Fibroblast of skin of abdomen (primary cell): ENCODE data around the gene ART3. TPM values are rescaled to one million over a fixed set of nuclear protein-coding genes. Genes with fewer than 3 reads are reported as not detected.
"Not testable (repeated sequence)": the region's sequence is repeated elsewhere in the genome, so short reads cannot be mapped to it uniquely, and the experiment has no call there.

Experiments
- DNase-seq: peaks from one replicate; pipeline ENCODE4 v3.0.0-alpha.2; 2013
- polyA plus RNA-seq, 2 experiments: library from polyadenylated mRNA; unstranded; fragments of 120-200 nt; gene quantifications; one replicate each; pipeline ENCODE4 v1.2.1, GENCODE V29; 2013; ENCODE audit not compliant: insufficient read length in 2 of 2

The ART3 gene
- 0.32 TPM for polyA plus RNA-seq (2013, experiment 1 of 2; ENCODE audit: insufficient read length)
- polyA plus RNA-seq (2013, experiment 2 of 2; ENCODE audit: insufficient read length), result 0.27 TPM

- DNase-seq, result no peak
Measured at GRCh38 chr4:76074468-76074867, at the start of gene ART3. TSS of gene ART3 (plus strand) at chr4:76074709. CDS start at chr4:76075890, 1,181 bp downstream.

GRCh38 chr4:76028350-76028765, 46.2 kb upstream of the ART3 start:
- DNase-seq, result no peak

- DNase-seq, result no peak
Measured at GRCh38 chr4:76029300-76029699, 45.2 kb upstream of the ART3 start.

GRCh38 chr4:76035141-76035540, 39.4 kb upstream of the ART3 start:
- no peak for DNase-seq

- no peak for DNase-seq
Measured at GRCh38 chr4:76035799-76036380, 38.6 kb upstream of the ART3 start, which contains the start of gene CXCL11. TSS of gene CXCL11 (minus strand) at chr4:76036070. CDS start at chr4:76035987, 83 bp downstream.

GRCh38 chr4:76036855-76037254, 37.7 kb upstream of the ART3 start:
- DNase-seq, result no peak

GRCh38 chr4:76042241-76042998, 32.1 kb upstream of the ART3 start:
- not testable (repeated sequence) for DNase-seq

GRCh38 chr4:76043306-76043705, 31.2 kb upstream of the ART3 start:
- not testable (repeated sequence) for DNase-seq

GRCh38 chr4:76044686-76045085, 29.8 kb upstream of the ART3 start:
- DNase-seq, result not testable (repeated sequence)

GRCh38 chr4:76049860-76050416, 24.6 kb upstream of the ART3 start:
- not testable (repeated sequence) for DNase-seq

- not testable (repeated sequence) for DNase-seq
Measured at GRCh38 chr4:76050560-76051050, 23.9 kb upstream of the ART3 start.

GRCh38 chr4:76053730-76054129, 20.8 kb upstream of the ART3 start:
- no peak for DNase-seq

GRCh38 chr4:76055016-76055415, 19.5 kb upstream of the ART3 start:
- DNase-seq, result no peak

- no peak for DNase-seq
Measured at GRCh38 chr4:76055421-76055820, 19.1 kb upstream of the ART3 start.

- DNase-seq, result no peak
Measured at GRCh38 chr4:76058302-76058701, 16.2 kb upstream of the ART3 start.

- no peak for DNase-seq
Measured at GRCh38 chr4:76058888-76059426, 15.6 kb upstream of the ART3 start.

- DNase-seq, result no peak
Measured at GRCh38 chr4:76059750-76060149, 14.8 kb upstream of the ART3 start.

GRCh38 chr4:76060506-76060905, 14.0 kb upstream of the ART3 start:
- no peak for DNase-seq

- DNase-seq, result no peak
Measured at GRCh38 chr4:76061421-76061820, 13.1 kb upstream of the ART3 start.

GRCh38 chr4:76061982-76062381, 12.5 kb upstream of the ART3 start:
- DNase-seq, result no peak

GRCh38 chr4:76066546-76066945, 8.0 kb upstream of the ART3 start:
- DNase-seq, result no peak

- peak; percentile 64 for DNase-seq
Measured at GRCh38 chr4:76067652-76068286, 6.7 kb upstream of the ART3 start.

GRCh38 chr4:76072760-76073159, 1.7 kb upstream of the ART3 start:
- DNase-seq, result no peak
